CD1c-positive myeloid dendritic cell (primary cell): Measurements from ENCODE around the gene KRT2.

ENCODE experiments used
- DNase-seq: peaks from one replicate; pipeline ENCODE4 v3.0.0-alpha.2; 2016; ENCODE audit errors: extremely low spot score

The KRT2 gene

GRCh38 chr12:52663420-52663819 lies 11.4 kb upstream of the KRT2 start:
- DNase-seq: no peak

GRCh38 chr12:52662918-52663229 lies 10.9 kb upstream of the KRT2 start:
- no peak for DNase-seq

- no peak for DNase-seq
Observed at GRCh38 chr12:52662093-52662917, 10.3 kb upstream of the KRT2 start.

GRCh38 chr12:52661668-52662067 lies 9.7 kb upstream of the KRT2 start:
- no peak for DNase-seq

- no peak for DNase-seq
Observed at GRCh38 chr12:52660934-52661499, 9.0 kb upstream of the KRT2 start.

- DNase-seq: no peak
Observed at GRCh38 chr12:52659951-52660350, 7.9 kb upstream of the KRT2 start.

GRCh38 chr12:52659395-52659794 lies 7.4 kb upstream of the KRT2 start:
- DNase-seq: no peak

GRCh38 chr12:52658196-52658595 lies 6.2 kb upstream of the KRT2 start:
- DNase-seq: no peak

- no peak for DNase-seq
Observed at GRCh38 chr12:52657250-52657902, 5.4 kb upstream of the KRT2 start.

GRCh38 chr12:52656616-52657015 lies 4.6 kb upstream of the KRT2 start:
- no peak for DNase-seq

GRCh38 chr12:52655720-52656124 lies 3.7 kb upstream of the KRT2 start:
- DNase-seq: no peak

- DNase-seq: no peak
Observed at GRCh38 chr12:52655251-52655650, 3.2 kb upstream of the KRT2 start.

- DNase-seq: no peak
Observed at GRCh38 chr12:52650520-52651081, 1.4 kb downstream of the KRT2 start.

GRCh38 chr12:52649066-52649465 lies 2.9 kb downstream of the KRT2 start:
- no peak for DNase-seq

GRCh38 chr12:52648012-52648550 lies 3.9 kb downstream of the KRT2 start:
- DNase-seq: no peak

- no peak for DNase-seq
Observed at GRCh38 chr12:52647601-52648000, 4.4 kb downstream of the KRT2 start.

- no peak for DNase-seq
Observed at GRCh38 chr12:52646613-52647012, 5.4 kb downstream of the KRT2 start.

GRCh38 chr12:52645982-52646381 lies 6.0 kb downstream of the KRT2 start:
- peak; percentile 46 for DNase-seq

- DNase-seq: peak; percentile 17
Observed at GRCh38 chr12:52645120-52645761, 6.8 kb downstream of the KRT2 start.

GRCh38 chr12:52644078-52644415 lies 8.0 kb downstream of the KRT2 start:
- no peak for DNase-seq

GRCh38 chr12:52643233-52644077 lies 8.6 kb downstream of the KRT2 start:
- no peak for DNase-seq
